Measurements from ENCODE around the gene CCNB1IP1. TPM values are rescaled to one million over a fixed set of nuclear protein-coding genes. Genes with fewer than 3 reads are reported as not detected.
A peak's percentile ranks its signal among the peaks of the same experiment; 100 is the strongest.
"Not testable (repeated sequence)": the region's sequence is repeated elsewhere in the genome, so short reads cannot be mapped to it uniquely, and the experiment has no call there.

Gene CCNB1IP1
- total RNA-seq, 3 donors from 2014 or later (not counting 1 experiment from before 2014, with no cell fraction given): 20.8 to 21.5 (median 21.2) TPM

DNA sequence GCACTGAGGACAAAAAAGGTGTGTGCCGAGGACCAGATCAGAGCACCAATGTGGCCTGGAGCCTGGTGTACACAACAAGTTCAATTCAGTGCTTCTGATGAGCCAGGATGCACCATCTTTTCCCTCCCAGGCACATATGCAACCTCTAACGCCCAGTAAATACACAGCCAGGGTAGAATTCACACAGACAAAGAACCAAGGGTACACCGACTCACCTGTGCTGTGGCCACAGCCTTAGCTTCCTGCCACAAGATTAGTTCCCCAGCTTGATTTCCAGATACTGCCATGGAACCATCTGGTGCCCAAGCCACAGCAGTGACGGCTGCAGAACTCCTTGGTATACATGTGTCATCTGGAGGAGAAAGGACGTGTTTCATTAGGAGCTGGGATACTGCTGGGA is 39.7 kb upstream of the CCNB1IP1 start:
- Histone ChIP-seq H3K36me3 (ENCODE audit: control insufficient read depth, insufficient read depth, low read length) (peaks cover 84% of the 10 kb centered on the region), H3K9me3 (ENCODE audit: control insufficient read depth, insufficient read depth, low read length) (no peaks in the 10 kb centered on the region), H3K27me3 (ENCODE audit: control insufficient read depth, insufficient read depth, low read length) (no peaks in the 10 kb centered on the region), H3K4me1 (ENCODE audit: control insufficient read depth, insufficient read depth, low read length) (no peaks in the 10 kb centered on the region), H3K27ac (ENCODE audit: low read length) (no peak overlapping the region), H3K4me3 (ENCODE audit: low read length) (no peak overlapping the region)
- peaks cover 37% of the 10 kb centered on the region for H3K36me3 Mint-ChIP-seq
- H3K4me3 Mint-ChIP-seq: no peak overlapping the region
- 66% methylated on average over 5 of the region's 5 CpGs for WGBS (ENCODE audit: insufficient coverage)
- ATAC-seq (no peak), DNase-seq (no peak)
- H3K27me3 Mint-ChIP-seq (ENCODE audit: low read depth in 2 of 2): no peaks in the 10 kb centered on the region
- no peaks in the 10 kb centered on the region for H3K4me1 Mint-ChIP-seq
- H3K27ac Mint-ChIP-seq: no peak overlapping the region
- intact Hi-C loops (cut with micrococcal nuclease): no loop called here
- TF ChIP-seq CTCF (IDR thresholded peaks at IDR 0.05): no peak
- H3K9me3 Mint-ChIP-seq: no peaks in the 10 kb centered on the region

GRCh38 chr14:20365928-20366327 is 32.8 kb upstream of the CCNB1IP1 start:
- peak overlapping the region; percentile 7 to 52 for H3K27ac Mint-ChIP-seq
- peaks cover 47% of the 10 kb centered on the region for H3K36me3 ChIP-seq (ENCODE audit: control insufficient read depth, insufficient read depth, low read length)
- DNase-seq (no peak), ATAC-seq (no peak)
- intact Hi-C loops (cut with micrococcal nuclease): no loop called here
- no peak overlapping the region for H3K4me3 ChIP-seq (ENCODE audit: low read length)
- H3K27ac ChIP-seq (ENCODE audit: low read length): no peak overlapping the region
- H3K4me1 Mint-ChIP-seq: no peaks in the 10 kb centered on the region
- no peaks in the 10 kb centered on the region for H3K9me3 ChIP-seq (ENCODE audit: control insufficient read depth, insufficient read depth, low read length)
- H3K4me1 ChIP-seq (ENCODE audit: control insufficient read depth, insufficient read depth, low read length): no peaks in the 10 kb centered on the region
- H3K9me3 Mint-ChIP-seq: no peaks in the 10 kb centered on the region
- H3K4me3 Mint-ChIP-seq: no peak overlapping the region
- peaks cover 22% of the 10 kb centered on the region for H3K36me3 Mint-ChIP-seq
- no peaks in the 10 kb centered on the region for H3K27me3 ChIP-seq (ENCODE audit: control insufficient read depth, insufficient read depth, low read length)
- TF ChIP-seq CTCF (IDR thresholded peaks at IDR 0.05): no peak
- H3K27me3 Mint-ChIP-seq (ENCODE audit: low read depth in 2 of 2): no peaks in the 10 kb centered on the region

DNA sequence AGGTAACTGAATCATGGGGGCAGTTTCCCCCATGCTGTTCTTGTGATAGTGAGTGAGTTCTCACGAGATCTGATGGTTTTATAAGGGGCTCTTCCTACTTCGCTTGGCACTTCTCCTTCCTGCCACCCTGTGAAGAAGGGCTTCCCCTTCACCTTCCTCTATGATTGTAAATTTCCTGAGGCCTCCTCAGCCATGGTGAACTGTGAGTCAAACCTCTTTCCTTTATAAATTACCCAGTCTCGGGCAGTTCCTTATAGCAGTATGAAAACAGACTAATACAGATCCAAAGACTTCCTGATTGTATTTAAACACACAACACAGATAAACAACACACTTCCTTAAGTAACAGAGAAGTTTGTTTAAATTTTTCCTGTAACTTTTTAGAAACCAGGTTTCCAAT is 25.4 kb upstream of the CCNB1IP1 start:
- H3K9me3 ChIP-seq (ENCODE audit: control insufficient read depth, insufficient read depth, low read length); ATAC-seq; intact Hi-C loops (cut with micrococcal nuclease); H3K4me3 Mint-ChIP-seq; H3K9me3 Mint-ChIP-seq; DNase-seq; H3K27ac ChIP-seq (ENCODE audit: low read length); H3K4me1 ChIP-seq (ENCODE audit: control insufficient read depth, insufficient read depth, low read length); H3K4me3 ChIP-seq (ENCODE audit: low read length); H3K4me1 Mint-ChIP-seq; H3K27me3 Mint-ChIP-seq (ENCODE audit: low read depth in 2 of 2); H3K27me3 ChIP-seq (ENCODE audit: control insufficient read depth, insufficient read depth, low read length): not testable (repeated sequence)
- peak overlapping the region; percentile 27 to 70 for H3K27ac Mint-ChIP-seq
- H3K36me3 Mint-ChIP-seq: peaks cover 18% of the 10 kb centered on the region
- peaks cover 50% of the 10 kb centered on the region for H3K36me3 ChIP-seq (ENCODE audit: control insufficient read depth, insufficient read depth, low read length)
- WGBS (ENCODE audit: insufficient coverage): 56% methylated on average over 2 of the region's 3 CpGs

GRCh38 chr14:20356422-20356821 is 23.3 kb upstream of the CCNB1IP1 start:
- H3K36me3 Mint-ChIP-seq: peaks cover 18% of the 10 kb centered on the region
- intact Hi-C loops (cut with micrococcal nuclease): no loop called here
- peaks cover 63% of the 10 kb centered on the region for H3K36me3 ChIP-seq (ENCODE audit: control insufficient read depth, insufficient read depth, low read length)
- H3K4me3 Mint-ChIP-seq: no peak overlapping the region
- no peak overlapping the region for H3K4me3 ChIP-seq (ENCODE audit: low read length)
- no peaks in the 10 kb centered on the region for H3K9me3 ChIP-seq (ENCODE audit: control insufficient read depth, insufficient read depth, low read length)
- no peak overlapping the region for H3K27ac Mint-ChIP-seq
- 100% methylated on average over 3 of the region's 3 CpGs for WGBS (ENCODE audit: insufficient coverage)
- no peaks in the 10 kb centered on the region for H3K9me3 Mint-ChIP-seq
- H3K27ac ChIP-seq (ENCODE audit: low read length): no peak overlapping the region
- DNase-seq: no peak
- H3K4me1 Mint-ChIP-seq: no peaks in the 10 kb centered on the region
- no peaks in the 10 kb centered on the region for H3K27me3 ChIP-seq (ENCODE audit: control insufficient read depth, insufficient read depth, low read length)
- TF ChIP-seq CTCF (IDR thresholded peaks at IDR 0.05): no peak
- no peaks in the 10 kb centered on the region for H3K4me1 ChIP-seq (ENCODE audit: control insufficient read depth, insufficient read depth, low read length)
- H3K27me3 Mint-ChIP-seq (ENCODE audit: low read depth in 2 of 2): no peaks in the 10 kb centered on the region
- no peak for ATAC-seq
